ENCODE measurements around the gene TMEM100. TPM values are rescaled to one million over a fixed set of nuclear protein-coding genes. Genes with fewer than 3 reads are reported as not detected.

Gene TMEM100
- total RNA-seq, 1 donor from 2014 or later, result 0.30 TPM

DNA sequence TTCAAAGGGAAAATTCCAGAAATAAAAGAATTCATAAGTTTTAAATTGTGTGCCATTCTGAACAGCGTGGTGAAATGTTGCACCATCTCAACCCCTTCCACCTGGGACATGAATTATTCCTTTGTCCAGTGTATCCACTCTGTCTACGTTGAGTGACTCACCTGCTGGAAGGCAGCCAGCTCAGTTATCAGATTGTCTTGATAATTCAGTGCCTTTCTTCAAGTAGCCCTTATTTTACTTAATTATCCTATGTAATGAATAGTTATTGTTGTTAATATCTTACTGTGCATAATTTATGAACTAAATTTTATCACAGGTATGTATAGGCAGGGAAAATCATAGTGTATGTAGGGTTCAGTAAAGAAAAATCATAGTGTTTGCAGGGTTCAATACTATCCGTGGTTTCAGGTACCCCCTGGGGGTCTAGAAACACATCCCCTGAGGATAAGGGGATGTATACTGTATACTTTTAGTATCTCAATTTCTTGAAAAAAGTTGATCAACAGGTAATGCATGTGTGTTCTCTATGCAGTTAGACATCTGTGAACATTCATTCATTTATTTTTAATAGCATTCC, 20.5 kb upstream of the TMEM100 start:
- DNase-seq (ENCODE audit: low read depth), result peak; percentile 72

DNA sequence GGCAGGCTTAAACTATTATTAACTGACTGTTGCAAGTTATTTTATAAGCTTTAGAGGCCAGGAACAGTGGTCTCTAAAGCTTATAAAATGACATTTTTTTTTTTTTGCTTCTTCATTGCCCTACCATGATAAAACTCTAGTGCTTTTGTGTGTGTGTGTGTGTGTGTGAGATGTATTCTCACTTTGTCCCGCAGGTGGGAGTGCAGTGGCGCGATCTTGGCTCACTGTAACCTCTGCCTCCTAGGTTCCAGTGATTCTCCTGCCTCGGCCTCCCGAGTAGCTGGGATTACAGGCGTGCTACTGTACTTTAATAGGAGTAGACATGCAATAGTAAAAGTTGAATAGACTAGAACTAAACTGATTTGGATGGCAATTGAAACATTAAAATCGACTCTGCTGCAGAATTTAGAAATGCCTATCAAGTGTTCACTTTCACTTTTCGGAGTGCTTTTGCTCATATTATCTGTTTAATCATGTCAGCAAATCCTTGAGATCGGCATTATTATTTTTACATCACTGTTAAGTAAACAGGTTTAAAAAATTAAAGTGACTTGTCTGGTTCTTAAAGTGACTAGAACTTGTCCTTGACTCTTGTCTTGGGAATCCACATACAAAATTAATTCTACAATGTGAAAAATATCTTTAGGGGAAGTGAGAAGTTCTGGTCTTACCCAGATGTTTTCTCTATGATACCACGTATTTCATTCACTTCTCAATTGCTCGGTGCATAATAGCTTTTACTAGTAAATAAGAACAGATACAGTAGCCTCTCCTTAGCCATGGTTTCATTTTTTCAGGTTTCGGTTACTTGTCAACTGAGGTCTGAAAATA, 19.8 kb upstream of the TMEM100 start:
- no peak for DNase-seq (ENCODE audit: low read depth)

GRCh38 chr17:55741356-55741700, 18.7 kb upstream of the TMEM100 start:
- DNase-seq (ENCODE audit: low read depth), result no peak

GRCh38 chr17:55740511-55741355, 18.1 kb upstream of the TMEM100 start:
- DNase-seq (ENCODE audit: low read depth), result no peak

- DNase-seq (ENCODE audit: low read depth), result no peak
Measured at GRCh38 chr17:55737976-55738501, 15.4 kb upstream of the TMEM100 start.

- peak; percentile 61 for DNase-seq (ENCODE audit: low read depth)
Measured at GRCh38 chr17:55735731-55736405, 13.2 kb upstream of the TMEM100 start.

- no peak for DNase-seq (ENCODE audit: low read depth)
Measured at GRCh38 chr17:55734128-55734781, 11.6 kb upstream of the TMEM100 start.

DNA sequence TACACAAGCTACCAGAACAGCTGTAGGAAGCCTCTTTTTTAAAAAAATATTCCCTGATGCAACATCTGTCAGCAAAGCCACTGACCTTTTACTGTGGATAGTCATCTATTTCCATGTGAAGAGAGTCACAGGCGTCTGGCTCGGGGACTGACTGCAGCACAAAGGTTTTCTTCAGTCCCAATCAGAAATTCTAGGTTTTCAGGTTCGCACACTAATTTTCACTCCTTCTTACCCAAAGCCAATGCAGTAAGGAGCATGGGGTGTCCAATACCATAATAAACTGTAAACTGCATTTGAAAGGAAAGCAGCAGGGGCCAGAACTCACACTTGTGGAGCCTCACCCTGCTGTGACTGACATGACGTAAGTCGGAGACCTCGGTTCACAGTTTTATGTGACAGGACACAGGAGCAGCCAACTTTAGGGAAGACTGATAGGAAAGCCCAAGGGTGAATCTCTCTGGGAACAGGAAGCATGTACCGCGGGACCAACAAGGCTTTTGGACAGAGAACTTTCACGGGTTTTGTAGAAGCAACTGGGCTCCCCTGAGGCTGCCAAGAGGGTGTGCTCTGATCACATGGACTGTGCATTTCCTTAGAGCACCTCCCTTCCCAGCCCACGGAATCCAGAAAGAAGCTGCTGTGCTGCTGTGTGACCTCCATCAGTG, 9.1 kb upstream of the TMEM100 start:
- no peak for DNase-seq (ENCODE audit: low read depth)

DNA sequence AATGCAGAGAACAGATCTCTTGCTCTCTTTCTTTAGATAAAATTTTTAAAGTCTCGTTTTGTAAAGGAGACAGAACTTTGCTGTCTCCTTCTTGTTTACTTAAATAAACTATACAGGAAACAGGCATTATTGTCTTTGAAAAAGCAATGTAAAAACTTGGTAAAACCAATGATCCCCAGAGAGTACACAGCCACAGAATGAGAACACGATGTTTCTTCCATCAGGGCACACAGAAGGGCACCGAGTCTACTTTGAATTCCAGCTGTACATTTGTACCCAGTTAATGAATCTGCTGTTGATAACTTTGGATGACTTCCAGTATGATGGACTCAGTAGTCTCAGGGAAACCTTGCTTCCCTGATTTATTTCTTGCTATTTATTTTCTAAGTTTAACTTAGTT, 8.1 kb upstream of the TMEM100 start:
- peak; percentile 36 for DNase-seq (ENCODE audit: low read depth)

DNA sequence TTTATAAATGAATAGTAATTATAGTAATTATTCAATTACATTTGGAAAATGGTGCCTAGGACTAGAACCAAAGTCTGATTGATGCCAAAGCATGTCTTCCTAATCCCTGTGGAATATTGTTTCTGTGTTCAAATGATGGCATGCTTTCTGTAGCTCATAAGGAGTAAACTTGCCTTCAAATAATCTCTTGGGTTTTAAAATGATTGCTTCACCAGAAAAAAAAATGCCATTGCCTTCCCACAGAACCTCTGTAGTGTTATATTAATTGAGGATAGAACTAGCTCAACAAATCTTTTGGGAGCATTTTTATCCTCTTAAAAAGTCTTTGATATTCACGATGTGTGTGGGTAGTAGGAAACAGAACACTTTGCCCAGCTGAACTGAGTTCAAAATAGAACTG, 7.7 kb upstream of the TMEM100 start:
- no peak for DNase-seq (ENCODE audit: low read depth)

- DNase-seq (ENCODE audit: low read depth), result no peak
Measured at GRCh38 chr17:55729484-55729883, 6.8 kb upstream of the TMEM100 start.

GRCh38 chr17:55728833-55729232, 6.2 kb upstream of the TMEM100 start:
- no peak for DNase-seq (ENCODE audit: low read depth)

DNA sequence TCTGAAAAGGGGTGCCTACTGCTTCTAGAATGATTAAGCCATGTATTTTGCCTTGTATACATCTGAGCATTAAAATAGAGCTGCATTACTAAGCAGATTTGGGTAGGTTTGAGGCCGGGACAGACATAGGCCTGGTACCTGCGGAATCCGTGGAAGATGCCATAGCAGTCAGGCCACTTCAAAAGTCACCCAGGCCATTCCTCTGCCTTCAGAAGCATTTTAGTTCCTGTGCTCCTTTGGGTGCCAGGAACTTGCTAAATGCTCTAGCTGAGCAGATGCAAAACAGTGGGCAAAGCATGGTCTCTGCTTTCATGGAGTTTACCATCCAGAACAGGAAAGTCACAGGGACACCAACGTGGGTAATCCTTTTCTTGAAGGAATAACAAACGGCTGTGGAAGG, 5.7 kb upstream of the TMEM100 start:
- no peak for DNase-seq (ENCODE audit: low read depth)

- DNase-seq (ENCODE audit: low read depth), result no peak
Measured at GRCh38 chr17:55727920-55728319, 5.3 kb upstream of the TMEM100 start.

- no peak for DNase-seq (ENCODE audit: low read depth)
Measured at GRCh38 chr17:55727275-55727674, 4.6 kb upstream of the TMEM100 start.

DNA sequence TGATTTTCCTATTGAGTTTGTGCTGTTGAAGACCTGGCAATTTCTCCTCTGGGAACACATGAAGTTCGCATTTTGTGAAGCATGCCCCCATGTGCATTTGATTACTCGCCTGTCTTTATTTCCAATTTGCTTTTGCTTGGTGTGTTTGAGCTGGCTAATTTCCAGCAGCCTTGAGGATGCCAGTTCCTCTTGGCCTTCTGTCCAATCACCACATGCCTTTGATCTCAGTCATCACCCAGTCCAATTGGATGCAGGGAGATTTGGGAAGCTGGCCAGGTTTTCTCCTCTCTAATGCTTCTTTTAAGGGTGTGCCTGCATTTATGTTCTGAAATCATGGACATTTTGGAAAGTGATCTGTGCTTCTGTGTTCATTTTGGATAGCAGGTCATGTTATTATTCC, 3.8 kb upstream of the TMEM100 start:
- DNase-seq (ENCODE audit: low read depth), result peak; percentile 79

GRCh38 chr17:55723488-55723848, 804 bp upstream of the TMEM100 start:
- no peak for DNase-seq (ENCODE audit: low read depth)

- DNase-seq (ENCODE audit: low read depth), result no peak
Measured at GRCh38 chr17:55722016-55722736, 488 bp downstream of the TMEM100 start.

DNA sequence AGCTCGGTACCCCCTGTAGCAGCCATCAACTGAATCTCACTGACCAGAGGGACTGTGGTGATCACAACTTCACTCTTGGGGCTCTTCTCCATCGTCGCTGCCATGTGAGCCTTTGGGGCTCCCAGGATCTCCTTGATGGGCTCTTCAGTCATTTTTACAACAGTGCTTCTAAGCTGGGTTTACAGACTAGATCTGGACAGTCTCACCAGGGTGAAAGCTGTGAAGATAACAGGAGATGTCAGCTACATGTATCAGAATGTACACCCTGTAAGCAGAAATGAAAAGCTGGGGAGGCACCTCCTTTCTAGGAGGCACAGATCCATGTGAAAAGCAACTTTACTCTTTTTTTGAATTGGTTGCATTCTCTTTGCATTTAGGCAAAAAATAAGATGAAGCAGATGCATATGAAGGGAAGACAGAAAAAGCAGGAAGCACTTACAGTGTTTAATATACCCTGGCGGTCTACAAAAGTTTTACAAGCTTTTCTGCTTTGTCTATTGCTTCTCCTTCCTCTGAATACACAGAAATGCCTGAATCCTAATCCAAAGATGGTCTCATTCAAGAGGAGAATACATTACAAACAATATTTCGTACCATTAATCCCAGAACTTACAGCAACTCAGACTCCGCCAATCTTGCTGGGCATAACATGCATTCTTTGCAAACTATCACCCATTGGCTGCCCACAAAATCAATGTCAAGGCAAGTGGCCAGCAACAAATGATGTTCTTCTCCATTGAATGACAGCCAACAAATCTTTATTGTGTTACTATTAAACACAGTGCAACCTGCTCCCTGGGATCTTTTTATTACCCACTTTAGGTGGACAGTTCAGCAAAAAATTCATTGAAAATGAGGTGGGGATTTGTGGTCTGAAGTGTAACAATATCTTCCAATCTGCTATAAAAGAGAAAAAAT, 1.5 kb downstream of the TMEM100 start:
- no peak for DNase-seq (ENCODE audit: low read depth)
